ENCODE results near the gene TST.

TST gene

GRCh38 chr22:37049224-37049623, 30.0 kb upstream of the TST start:
- Histone ChIP-seq H3K27me3 (ENCODE audit: insufficient read depth, poor library complexity, severe bottlenecking) (peaks cover 3% of the 10 kb centered on the region), H3K4me3 (replicated peaks; ENCODE audit: insufficient read depth, low read length) (no peak overlapping the region), H3K27ac (replicated peaks) (no peak overlapping the region)
- TF ChIP-seq POLR2AphosphoS5 (IDR thresholded peaks at IDR 0.05; ENCODE audit: low read depth) (no peak), GABPA (IDR thresholded peaks at IDR 0.05; ENCODE audit: low read depth) (no peak), CTCF (IDR thresholded peaks at IDR 0.05; ENCODE audit: insufficient read depth, low read length) (no peak), SPI1 (IDR thresholded peaks at IDR 0.05; ENCODE audit: borderline replicate concordance, low read depth) (no peak), REST (IDR thresholded peaks at IDR 0.05; ENCODE audit: insufficient replicate concordance, low read depth) (no peak)
- no peak for DNase-seq (ENCODE audit: low read depth in 1 of 2, low spot score in 1 of 2)

GRCh38 chr22:37048133-37048532, 28.9 kb upstream of the TST start:
- no peak for DNase-seq (ENCODE audit: low read depth in 1 of 2, low spot score in 1 of 2)
- Histone ChIP-seq H3K4me3 (replicated peaks; ENCODE audit: insufficient read depth, low read length) (no peak overlapping the region), H3K27ac (replicated peaks) (no peak overlapping the region)

GRCh38 chr22:37047006-37047405, 27.8 kb upstream of the TST start:
- H3K4me3 ChIP-seq (replicated peaks; ENCODE audit: insufficient read depth, low read length), result no peak overlapping the region
- no peak overlapping the region for H3K27ac ChIP-seq (replicated peaks)
- peaks cover 1% of the 10 kb centered on the region for H3K27me3 ChIP-seq (ENCODE audit: insufficient read depth, poor library complexity, severe bottlenecking)
- no peak for DNase-seq (ENCODE audit: low read depth in 1 of 2, low spot score in 1 of 2)
- TF ChIP-seq GABPA (IDR thresholded peaks at IDR 0.05; ENCODE audit: low read depth), result no peak
- TF ChIP-seq POLR2AphosphoS5 (IDR thresholded peaks at IDR 0.05; ENCODE audit: low read depth), result no peak
- TF ChIP-seq CTCF (IDR thresholded peaks at IDR 0.05; ENCODE audit: insufficient read depth, low read length), result no peak
- TF ChIP-seq SPI1 (IDR thresholded peaks at IDR 0.05; ENCODE audit: borderline replicate concordance, low read depth), result no peak
- TF ChIP-seq REST (IDR thresholded peaks at IDR 0.05; ENCODE audit: insufficient replicate concordance, low read depth), result no peak

More at GRCh38 chr22:37048133-37048532, 28.9 kb upstream of the TST start:
- H3K27me3 ChIP-seq (ENCODE audit: insufficient read depth, poor library complexity, severe bottlenecking), result peaks cover 3% of the 10 kb centered on the region
- peak; percentile 64 for TF ChIP-seq REST (IDR thresholded peaks at IDR 0.05; ENCODE audit: insufficient replicate concordance, low read depth)
- TF ChIP-seq CTCF (IDR thresholded peaks at IDR 0.05; ENCODE audit: insufficient read depth, low read length), result no peak
